AG08396 (cell line): ENCODE measurements around the gene PRKG1.
"Not testable (repeated sequence)": the region's sequence is repeated elsewhere in the genome, so short reads cannot be mapped to it uniquely, and the experiment has no call there.

Source experiments
- DNase-seq: peaks from one replicate; pipeline ENCODE4 v3.0.0; 2012; ENCODE audit warnings: low spot score, mixed read lengths

PRKG1 gene

DNA sequence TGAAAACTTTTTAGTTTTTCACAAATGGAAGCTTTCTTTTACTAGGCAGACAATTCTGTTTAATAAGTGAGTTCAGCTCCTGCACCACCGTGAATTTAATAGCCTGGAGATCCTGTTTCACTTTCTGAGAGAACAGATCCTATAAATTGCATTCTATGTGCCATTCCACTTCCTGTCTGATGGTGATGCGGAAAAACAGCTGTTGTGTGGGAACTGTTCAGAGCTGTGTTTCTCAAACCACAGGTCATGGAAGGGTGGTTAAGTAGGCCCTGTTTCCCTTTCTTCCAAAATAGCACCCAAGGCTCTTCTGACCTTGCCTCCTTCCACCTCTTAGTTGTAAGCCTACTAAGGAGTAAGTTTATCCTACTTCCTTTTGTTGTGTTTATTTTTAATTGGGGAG is 1142.6 kb downstream of the PRKG1 start:
- DNase-seq = no peak

DNA sequence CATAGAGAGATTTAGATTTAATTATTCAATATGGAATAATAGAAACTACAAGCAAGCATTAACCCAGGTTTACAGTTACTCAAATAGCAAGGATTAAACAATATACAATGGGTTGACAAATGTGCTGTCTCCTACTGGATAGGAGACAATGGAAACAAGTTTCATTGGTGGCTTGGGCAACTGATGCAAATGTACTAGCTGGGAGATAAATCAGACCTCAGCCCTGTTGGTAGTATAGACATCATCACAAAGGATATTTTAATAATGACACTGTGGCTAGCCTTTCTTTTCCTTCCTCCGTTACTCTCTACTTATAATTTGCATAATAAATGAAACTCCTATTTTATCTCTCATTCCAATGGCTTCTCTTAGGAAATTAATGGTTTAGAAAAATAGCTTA is 1143.2 kb downstream of the PRKG1 start:
- DNase-seq = no peak

DNA sequence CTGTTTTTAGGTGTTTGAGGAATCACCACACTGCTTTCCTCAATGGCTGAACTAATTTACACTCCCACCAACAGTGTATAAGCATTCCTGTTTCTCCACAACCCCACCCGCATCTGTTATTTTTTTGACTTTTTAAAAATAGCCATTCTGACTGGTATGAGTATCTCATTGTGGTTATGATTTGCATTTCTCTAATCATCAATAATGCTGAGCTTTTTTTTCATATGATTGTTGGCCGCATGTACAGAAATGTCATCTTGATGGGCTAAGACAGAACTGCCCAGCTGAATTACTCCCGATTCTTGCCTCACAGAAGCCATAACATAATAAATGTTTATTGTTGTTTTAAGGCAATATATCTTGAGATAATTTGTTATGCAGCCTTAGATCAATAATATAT is 1146.7 kb downstream of the PRKG1 start:
- no peak for DNase-seq

DNA sequence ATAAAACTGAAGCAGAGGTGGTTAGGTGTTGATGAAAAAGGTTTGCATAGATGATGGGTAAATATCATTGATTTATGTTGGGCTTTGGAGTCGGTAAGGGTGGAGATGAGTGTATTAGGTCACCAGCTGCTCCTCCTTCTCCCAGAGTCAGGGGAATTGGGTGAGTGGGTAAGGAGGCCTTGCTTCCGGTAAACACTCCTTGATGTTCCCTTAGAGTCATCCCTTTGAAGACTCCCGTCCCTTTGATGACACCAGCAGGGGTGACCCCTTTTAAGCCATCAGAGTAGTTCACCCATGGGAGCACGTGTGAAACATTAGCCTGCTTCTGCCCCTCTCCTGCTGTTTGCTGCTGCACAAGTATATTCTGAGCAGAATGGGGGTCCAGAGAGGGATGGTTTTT is 1147.6 kb downstream of the PRKG1 start:
- no peak for DNase-seq

- DNase-seq = peak; percentile 15
Measured at GRCh38 chr10:52226197-52226847, 1152.0 kb downstream of the PRKG1 start.

DNA sequence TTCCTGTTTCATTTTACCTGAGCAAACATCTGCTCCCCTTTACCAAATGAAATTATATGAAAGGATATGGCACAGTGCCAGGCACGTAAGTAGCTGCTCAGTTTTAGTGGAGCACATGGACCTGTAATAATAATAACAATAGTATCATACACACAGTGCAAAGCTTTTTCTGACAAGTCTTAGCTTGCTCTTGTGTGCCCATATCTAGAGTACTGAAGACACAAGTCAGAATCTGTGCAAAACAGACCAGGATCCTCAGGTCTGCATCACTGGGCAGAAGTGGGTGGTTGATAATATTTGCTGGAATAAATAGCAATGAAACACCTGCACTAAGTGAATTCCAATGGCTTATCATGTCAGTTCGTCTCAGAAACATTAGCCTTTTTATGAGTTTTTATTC is 1154.3 kb downstream of the PRKG1 start:
- no peak for DNase-seq

- no peak for DNase-seq
Measured at GRCh38 chr10:52229291-52229931, 1155.1 kb downstream of the PRKG1 start.

- no peak for DNase-seq
Measured at GRCh38 chr10:52232561-52233350, 1158.5 kb downstream of the PRKG1 start.

DNA sequence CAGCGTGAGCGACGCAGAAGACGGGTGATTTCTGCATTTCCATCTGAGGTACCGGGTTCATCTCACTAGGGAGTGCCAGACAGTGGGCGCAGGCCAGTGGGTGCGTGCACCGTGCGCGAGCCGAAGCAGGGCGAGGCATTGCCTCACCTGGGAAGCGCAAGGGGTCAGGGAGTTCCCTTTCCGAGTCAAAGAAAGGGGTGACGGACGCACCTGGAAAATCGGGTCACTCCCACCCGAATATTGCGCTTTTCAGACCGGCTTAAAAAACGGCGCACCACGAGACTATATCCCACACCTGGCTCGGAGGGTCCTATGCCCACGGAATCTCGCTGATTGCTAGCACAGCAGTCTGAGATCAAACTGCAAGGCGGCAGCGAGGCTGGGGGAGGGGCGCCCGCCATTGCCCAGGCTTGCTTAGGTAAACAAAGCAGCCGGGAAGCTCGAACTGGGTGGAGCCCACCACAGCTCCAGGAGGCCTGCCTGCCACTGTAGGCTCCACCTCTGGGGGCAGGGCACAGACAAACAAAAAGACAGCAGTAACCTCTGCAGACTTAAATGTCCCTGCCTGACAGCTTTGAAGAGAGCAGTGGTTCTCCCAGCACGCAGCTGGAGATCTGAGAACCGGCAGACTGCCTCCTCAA is 1159.2 kb downstream of the PRKG1 start:
- DNase-seq = not testable (repeated sequence)

DNA sequence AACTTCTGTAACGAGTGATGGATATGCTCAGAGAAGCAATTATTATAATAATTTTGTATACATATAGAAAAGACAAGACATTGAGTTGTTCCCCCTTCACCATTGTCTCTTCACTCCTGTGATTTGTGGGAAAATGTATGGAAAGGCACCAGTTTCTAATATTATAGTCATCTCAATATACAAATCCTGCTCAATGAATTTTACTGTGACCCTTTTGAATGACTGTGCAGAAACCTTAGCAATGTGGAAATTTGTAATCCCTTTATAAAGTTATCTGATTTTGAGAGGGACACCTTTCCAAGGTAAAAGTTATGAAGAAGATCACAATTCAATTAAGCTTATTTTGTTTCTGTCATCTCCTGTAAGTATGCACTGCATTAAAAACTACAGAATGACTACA is 1165.5 kb downstream of the PRKG1 start:
- no peak for DNase-seq

- no peak for DNase-seq
Measured at GRCh38 chr10:52245547-52245946, 1171.3 kb downstream of the PRKG1 start.

DNA sequence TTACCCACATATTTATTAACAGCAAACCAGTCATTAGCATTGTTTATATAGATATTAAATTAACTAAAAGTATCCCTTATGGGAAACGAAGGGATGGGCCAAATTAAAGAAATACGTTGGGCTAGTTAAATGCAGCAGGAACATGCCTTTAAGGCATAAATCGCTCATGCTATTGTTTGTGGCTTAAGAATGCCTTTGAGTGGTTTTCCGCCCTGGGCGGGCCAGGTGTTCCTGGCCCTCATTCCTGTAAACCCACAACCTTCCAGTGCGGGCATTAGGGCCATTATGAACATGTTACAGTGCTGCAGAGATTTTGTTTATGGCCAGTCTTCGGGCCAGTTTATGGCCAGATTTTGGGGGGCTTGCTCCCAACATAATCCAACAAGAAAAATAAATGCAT is 1173.6 kb downstream of the PRKG1 start:
- DNase-seq = not testable (repeated sequence)

DNA sequence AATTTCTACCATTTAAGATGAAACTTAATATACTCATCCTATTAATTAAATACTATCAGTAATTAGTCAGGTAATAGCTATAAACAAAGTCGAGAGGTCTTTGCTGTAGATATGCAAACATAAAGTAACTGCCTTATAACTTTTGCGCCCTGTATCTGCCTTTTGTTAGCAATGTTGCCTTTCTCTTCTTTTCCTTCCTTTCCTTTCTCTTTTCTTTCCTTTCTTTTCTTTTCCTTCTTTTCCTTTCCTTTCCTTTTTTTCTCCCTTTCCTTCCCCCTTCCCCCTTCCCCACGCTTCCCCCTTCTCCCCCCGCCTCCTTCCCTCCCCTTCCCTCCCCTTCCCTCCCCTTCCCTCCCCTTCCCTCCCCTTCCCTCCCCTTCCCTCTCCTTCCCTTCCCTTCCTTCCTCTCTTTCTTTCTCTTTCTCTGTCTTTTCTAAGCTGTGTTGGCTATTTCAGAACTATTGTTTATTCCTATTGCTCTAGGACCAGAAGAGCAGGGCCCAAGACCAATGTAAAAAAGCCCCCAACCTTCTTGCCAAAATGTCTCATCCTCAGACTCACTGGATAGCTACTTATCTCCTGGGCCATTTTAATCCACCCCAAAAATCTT is 1174.5 kb downstream of the PRKG1 start:
- no peak for DNase-seq

GRCh38 chr10:52249850-52250395 is 1175.6 kb downstream of the PRKG1 start:
- DNase-seq = no peak

- no peak for DNase-seq
Measured at GRCh38 chr10:52250510-52250909, 1176.2 kb downstream of the PRKG1 start.

DNA sequence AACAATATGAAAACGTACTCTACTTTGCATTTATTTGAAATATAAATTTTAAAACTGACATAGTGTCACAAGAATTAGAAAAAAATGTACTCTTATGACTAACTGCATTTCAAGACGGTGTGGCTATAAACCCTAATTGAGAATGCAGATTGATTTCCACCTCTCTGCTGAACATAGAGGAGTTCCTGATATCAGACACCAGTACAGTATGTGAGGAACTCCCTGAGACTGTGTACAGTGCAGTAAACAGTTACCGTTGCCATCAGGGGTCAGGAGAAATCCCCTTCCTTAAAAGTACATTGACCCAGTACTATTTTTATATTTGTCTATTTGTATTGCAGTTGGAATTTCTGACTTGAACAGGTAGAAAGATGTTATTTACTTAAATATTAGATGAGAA is 1178.0 kb downstream of the PRKG1 start:
- no peak for DNase-seq

DNA sequence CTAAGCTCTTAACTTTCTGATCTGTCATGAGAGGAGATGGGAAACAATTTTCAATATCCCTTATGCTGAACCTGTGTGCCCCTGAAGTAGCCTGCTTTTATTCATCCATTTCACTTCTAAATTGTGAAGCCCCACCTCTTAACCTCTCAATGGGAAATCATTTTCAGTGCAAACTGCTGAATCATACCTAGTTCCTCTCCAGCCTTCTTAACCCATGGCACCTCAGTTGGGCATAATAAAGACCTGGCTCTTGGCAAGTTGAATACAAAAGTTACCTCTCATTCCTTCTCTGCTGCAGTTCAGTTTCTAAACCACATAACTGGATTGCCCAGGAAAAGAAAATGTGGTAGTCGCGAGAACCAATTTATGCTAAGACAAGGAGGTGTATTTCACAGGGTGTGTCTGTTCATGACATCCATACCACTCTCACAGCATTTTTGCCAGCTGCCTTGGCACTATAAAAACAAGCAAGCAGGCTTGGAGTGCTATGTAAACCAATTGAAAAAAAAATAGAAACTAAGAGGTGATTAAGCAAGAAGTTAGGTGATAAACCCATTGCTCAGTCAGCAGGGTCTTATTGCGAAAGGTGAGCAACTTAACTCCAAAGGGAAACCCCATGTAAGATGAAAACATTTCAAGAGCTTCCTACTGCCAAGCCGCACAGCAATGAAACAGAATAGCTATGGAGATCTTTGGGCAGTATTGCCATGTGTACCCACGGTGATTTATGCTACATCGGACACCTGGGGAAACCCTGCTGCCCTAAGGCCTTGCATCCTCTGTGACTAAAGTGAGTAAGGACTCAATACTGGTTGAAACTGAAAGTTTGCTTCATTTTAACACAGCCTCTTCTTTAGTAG is 1182.8 kb downstream of the PRKG1 start:
- DNase-seq = no peak

- no peak for DNase-seq
Measured at GRCh38 chr10:52257692-52258075, 1183.4 kb downstream of the PRKG1 start.

GRCh38 chr10:52258799-52259425 is 1184.6 kb downstream of the PRKG1 start:
- no peak for DNase-seq

- DNase-seq = no peak
Measured at GRCh38 chr10:52259426-52259812, 1185.1 kb downstream of the PRKG1 start.

- DNase-seq = no peak
Measured at GRCh38 chr10:52261362-52261761, 1187.1 kb downstream of the PRKG1 start.
